Adrenal gland (tissue), 5 donors: Measurements from ENCODE around the gene SIK1.
"Not testable (repeated sequence)": the region's sequence is repeated elsewhere in the genome, so short reads cannot be mapped to it uniquely, and the experiment has no call there.

Source experiments
- POLR2A ChIP-seq, 2 donors: fragments of 450-650 bp; IDR thresholded peaks; one replicate each; pipeline ENCODE4 v1.6.1; 2017; ENCODE audit warnings: antibody characterized with exemption in 2 of 2, mild to moderate bottlenecking in 2 of 2, moderate library complexity in 1 of 2
- TF ChIP-seq, protein P1 (sequence below), 6 experiments: fragments of 450-650 bp in 4 of 6; fragments of 200-600 bp in 2 of 6; sonication (generic) in 1 of 6; IDR thresholded peaks; 1 replicate in 5 of 6; 2 replicates in 1 of 6; pipeline versions ENCODE4 v1.5.1 to v1.8.0; 2016 to 2021; ENCODE audit warnings: antibody characterized with exemption in 6 of 6, mild to moderate bottlenecking in 2 of 6, moderate library complexity in 1 of 6
- donor health status: DM: no; HTN: no; CAD: no.

DNA sequence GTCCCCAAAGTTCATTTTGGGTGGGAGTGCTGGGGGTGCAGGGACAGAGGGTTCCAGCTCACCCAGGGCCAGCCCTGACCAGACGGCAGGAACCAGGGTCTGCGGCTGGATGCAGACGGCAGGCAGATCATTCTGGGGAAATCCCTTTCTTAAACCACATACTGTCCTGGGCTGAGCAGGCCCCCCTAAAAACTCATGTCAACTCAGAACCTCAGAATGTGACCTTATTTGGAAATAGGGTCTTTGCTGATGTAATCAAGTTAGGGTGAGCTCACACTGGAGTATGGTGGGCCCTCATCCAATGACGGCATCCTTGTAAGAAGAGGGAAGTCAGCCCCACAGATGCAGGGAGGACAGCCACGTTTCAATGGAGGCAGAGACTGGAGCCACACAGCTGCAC is 27.2 kb upstream of the SIK1 start:
- TF ChIP-seq, protein P1, sequence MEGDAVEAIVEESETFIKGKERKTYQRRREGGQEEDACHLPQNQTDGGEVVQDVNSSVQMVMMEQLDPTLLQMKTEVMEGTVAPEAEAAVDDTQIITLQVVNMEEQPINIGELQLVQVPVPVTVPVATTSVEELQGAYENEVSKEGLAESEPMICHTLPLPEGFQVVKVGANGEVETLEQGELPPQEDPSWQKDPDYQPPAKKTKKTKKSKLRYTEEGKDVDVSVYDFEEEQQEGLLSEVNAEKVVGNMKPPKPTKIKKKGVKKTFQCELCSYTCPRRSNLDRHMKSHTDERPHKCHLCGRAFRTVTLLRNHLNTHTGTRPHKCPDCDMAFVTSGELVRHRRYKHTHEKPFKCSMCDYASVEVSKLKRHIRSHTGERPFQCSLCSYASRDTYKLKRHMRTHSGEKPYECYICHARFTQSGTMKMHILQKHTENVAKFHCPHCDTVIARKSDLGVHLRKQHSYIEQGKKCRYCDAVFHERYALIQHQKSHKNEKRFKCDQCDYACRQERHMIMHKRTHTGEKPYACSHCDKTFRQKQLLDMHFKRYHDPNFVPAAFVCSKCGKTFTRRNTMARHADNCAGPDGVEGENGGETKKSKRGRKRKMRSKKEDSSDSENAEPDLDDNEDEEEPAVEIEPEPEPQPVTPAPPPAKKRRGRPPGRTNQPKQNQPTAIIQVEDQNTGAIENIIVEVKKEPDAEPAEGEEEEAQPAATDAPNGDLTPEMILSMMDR (IDR thresholded peaks at IDR 0.05), result not testable (repeated sequence)
- TF ChIP-seq POLR2A (IDR thresholded peaks at IDR 0.05), result not testable (repeated sequence)
